Measurements from ENCODE around the gene PPP3R2.
A peak's percentile ranks its signal among the peaks of the same experiment; 100 is the strongest.

PPP3R2 gene

GRCh38 chr9:101620452-101620851 lies 25.7 kb upstream of the PPP3R2 start:
- ChIA-PET POLR2A (no interaction called here), CTCF (interaction anchor here (1.6 to 3.2 kb wide), 2 partner anchors 10 to 12 kb away, joined by 5 to 12 read pairs; no protein-coding TSS in a partner anchor)

GRCh38 chr9:101618698-101619097 lies 23.9 kb upstream of the PPP3R2 start:
- TF ChIP-seq CTCF (IDR thresholded peaks at IDR 0.05; ENCODE audit: control extremely low read depth, extremely low read depth, low read depth, missing control alignments) = no peak
- DNase-seq (ENCODE audit: extremely low spot score) = no peak
- POLR2A ChIA-PET = no interaction called here
- CTCF ChIA-PET = interaction anchor here (1.2 kb wide), 1 partner anchor 109 kb away, joined by 3 read pairs; no protein-coding TSS in a partner anchor

More at GRCh38 chr9:101620452-101620851, 25.7 kb upstream of the PPP3R2 start:
- DNase-seq (ENCODE audit: extremely low spot score) = no peak
- no peak for TF ChIP-seq CTCF (IDR thresholded peaks at IDR 0.05; ENCODE audit: control extremely low read depth, extremely low read depth, low read depth, missing control alignments)

GRCh38 chr9:101605547-101605946 lies 10.8 kb upstream of the PPP3R2 start:
- ChIA-PET CTCF (no interaction called here), POLR2A (no interaction called here)
- no peak for TF ChIP-seq CTCF (IDR thresholded peaks at IDR 0.05; ENCODE audit: control extremely low read depth, extremely low read depth, low read depth, missing control alignments)
- DNase-seq (ENCODE audit: extremely low spot score) = no peak

- CTCF ChIA-PET = interaction anchor here (1.4 kb wide), 1 partner anchor 35 kb away, joined by 3 read pairs; no protein-coding TSS in a partner anchor
- TF ChIP-seq CTCF (IDR thresholded peaks at IDR 0.05; ENCODE audit: control extremely low read depth, extremely low read depth, low read depth, missing control alignments) = no peak
- no peak for DNase-seq (ENCODE audit: extremely low spot score)
- POLR2A ChIA-PET = no interaction called here
These were observed 9.5 kb upstream of the PPP3R2 start for GRCh38 chr9:101604296-101604695.

- peak; percentile 57 for TF ChIP-seq CTCF (IDR thresholded peaks at IDR 0.05; ENCODE audit: control extremely low read depth, extremely low read depth, low read depth, missing control alignments)
- POLR2A ChIA-PET = no interaction called here
- peak; percentile 22 for DNase-seq (ENCODE audit: extremely low spot score)
- CTCF ChIA-PET = interaction anchor here (0.7 to 1.4 kb wide), 7 partner anchors 9 to 126 kb away, joined by 3 to 11 read pairs (median 3); no protein-coding TSS in a partner anchor
These were observed 7.4 kb upstream of the PPP3R2 start for GRCh38 chr9:101601904-101602765.

GRCh38 chr9:101593345-101593744 lies 1.4 kb downstream of the PPP3R2 start:
- TF ChIP-seq CTCF (IDR thresholded peaks at IDR 0.05; ENCODE audit: control extremely low read depth, extremely low read depth, low read depth, missing control alignments) = no peak
- ChIA-PET POLR2A (no interaction called here), CTCF (interaction anchor here (1.8 to 3.7 kb wide), 2 partner anchors 8 to 17 kb away, joined by 4 to 11 read pairs; no protein-coding TSS in a partner anchor)
- no peak for DNase-seq (ENCODE audit: extremely low spot score)

Data from GM10248 (cell line).